Measurements from ENCODE around the gene KIRREL3. TPM values are rescaled to one million over a fixed set of nuclear protein-coding genes. Genes with fewer than 3 reads are reported as not detected.
A peak's percentile ranks its signal among the peaks of the same experiment; 100 is the strongest.
"Not testable (repeated sequence)": the region's sequence is repeated elsewhere in the genome, so short reads cannot be mapped to it uniquely, and the experiment has no call there.

KIRREL3 gene
- total and polyA plus RNA-seq, 8 donors, result 0.06 to 1.1 (median 0.26) TPM; not detected in 2

GRCh38 chr11:126373389-126374066 lies 627.0 kb downstream of the KIRREL3 start:
- ATAC-seq, result peak in 1 of 4 donors; percentile 68
- intact Hi-C loops (cut with DNase I); H3K27ac ChIP-seq; H3K36me3 ChIP-seq; H3K27me3 ChIP-seq; FAIRE-seq; H3K4me1 ChIP-seq; H3K4me3 ChIP-seq; H3K9me3 ChIP-seq: not testable (repeated sequence)
- whole genome bisulfite sequencing, 2 donors, result 64 to 72% methylated on average over 10 to 12 of the region's 12 CpGs
- DNase-seq, result peak in 1 of 6 donors; percentile 31

Small RNA genes lying within 50 kb of the gene (microRNA-seq; reads per million reads assigned to microRNA genes)
- 0 reads per million in 2 donors for gene MIR3167

All from pancreas (tissue), 10 donors.